ENCODE results near the gene AKR1B15. TPM values are rescaled to one million over a fixed set of nuclear protein-coding genes. Genes with fewer than 3 reads are reported as not detected.
A peak's percentile ranks its signal among the peaks of the same experiment; 100 is the strongest.

The AKR1B15 gene
- total and polyA plus RNA-seq, 2 donors (not counting 3 experiments of a cell fraction or from before 2014, with no cell fraction given) = not detected

GRCh38 chr7:134500982-134501381 lies 47.9 kb upstream of the AKR1B15 start:
- intact Hi-C loops (cut with micrococcal nuclease) (no loop called here), dilution Hi-C loops (cut with MboI; ENCODE audit: extremely low pct_ligation_motif_present, low sequenced_read_pairs) (no loop called here)
- Histone ChIP-seq H3K4me3 (replicated peaks in 1 of 3; ENCODE audit: insufficient read depth in 1 of 3, low read depth in 1 of 3, low read length in 3 of 3) (no peak overlapping the region), H3K4me2 (ENCODE audit: insufficient read depth, low read length) (no peak overlapping the region), H3K9me1 (replicated peaks; ENCODE audit: control insufficient read depth, extremely low read depth, insufficient read depth, low read length) (no peaks in the 10 kb centered on the region), H3K4me1 (ENCODE audit: control insufficient read depth, extremely low read depth, insufficient read depth, low read length) (peaks cover 13% of the 10 kb centered on the region), H3K27ac (ENCODE audit: insufficient read depth, low read depth, low read length) (no peak overlapping the region), H3K9me3 (replicated peaks; ENCODE audit: control insufficient read depth, insufficient read depth, low read length) (no peaks in the 10 kb centered on the region), H3K36me3 (ENCODE audit: control insufficient read depth in 2 of 2, extremely low read depth in 1 of 2, insufficient read depth in 2 of 2, low read length in 2 of 2) (no peaks in the 10 kb centered on the region), H4K20me1 (replicated peaks; ENCODE audit: control insufficient read depth, extremely low read depth, insufficient read depth, low read length) (no peaks in the 10 kb centered on the region), H3K9ac (replicated peaks; ENCODE audit: extremely low read depth, insufficient read depth, low read length) (no peak overlapping the region), H3K79me2 (ENCODE audit: control insufficient read depth, insufficient read depth, low read length) (no peaks in the 10 kb centered on the region), H3K27me3 (ENCODE audit: control insufficient read depth in 2 of 2, insufficient read depth in 2 of 2, low read length in 2 of 2) (no peaks in the 10 kb centered on the region), H2AFZ (ENCODE audit: low read depth, low read length) (peak overlapping the region; percentile 48)
- ChIA-PET POLR2A (no interaction called here), CTCF (interaction anchor here (1.0 to 1.7 kb wide), 2 partner anchors 20 to 46 kb away, joined by 3 to 4 read pairs; no protein-coding TSS in a partner anchor)
- TF ChIP-seq MYC (IDR thresholded peaks at IDR 0.05; ENCODE audit: low read depth, low read length) = no peak
- TF ChIP-seq POLR2AphosphoS5 (IDR thresholded peaks at IDR 0.05; ENCODE audit: insufficient read depth, low read depth, low read length) = no peak
- TF ChIP-seq GATA2 (IDR thresholded peaks at IDR 0.05; ENCODE audit: insufficient read depth, insufficient read length, low read depth, low read length) = no peak
- TF ChIP-seq CTCF (IDR thresholded peaks at IDR 0.05; ENCODE audit: extremely low read depth in 1 of 2, insufficient read depth in 1 of 2, low read depth in 1 of 2, low read length in 2 of 2) = no peak
- FAIRE-seq = peak; percentile 4
- no TSS peak for BruUV-seq (replicated peaks)
- no peak for DNase-seq (ENCODE audit: low read depth, low spot score)
